Adrenal gland (tissue), 5 donors: ENCODE results near the gene RHOG.

Source experiments
- POLR2A ChIP-seq, 2 donors: fragments of 450-650 bp; IDR thresholded peaks; one replicate each; pipeline ENCODE4 v1.6.1; 2017; ENCODE audit warnings: antibody characterized with exemption in 2 of 2, mild to moderate bottlenecking in 2 of 2, moderate library complexity in 1 of 2
- TF ChIP-seq, protein P1 (sequence below), 6 experiments: fragments of 450-650 bp in 4 of 6; fragments of 200-600 bp in 2 of 6; sonication (generic) in 1 of 6; IDR thresholded peaks; 1 replicate in 5 of 6; 2 replicates in 1 of 6; pipeline versions ENCODE4 v1.5.1 to v1.8.0; 2016 to 2021; ENCODE audit warnings: antibody characterized with exemption in 6 of 6, mild to moderate bottlenecking in 2 of 6, moderate library complexity in 1 of 6
- donor health status: DM: no; HTN: no; CAD: no.

DNA sequence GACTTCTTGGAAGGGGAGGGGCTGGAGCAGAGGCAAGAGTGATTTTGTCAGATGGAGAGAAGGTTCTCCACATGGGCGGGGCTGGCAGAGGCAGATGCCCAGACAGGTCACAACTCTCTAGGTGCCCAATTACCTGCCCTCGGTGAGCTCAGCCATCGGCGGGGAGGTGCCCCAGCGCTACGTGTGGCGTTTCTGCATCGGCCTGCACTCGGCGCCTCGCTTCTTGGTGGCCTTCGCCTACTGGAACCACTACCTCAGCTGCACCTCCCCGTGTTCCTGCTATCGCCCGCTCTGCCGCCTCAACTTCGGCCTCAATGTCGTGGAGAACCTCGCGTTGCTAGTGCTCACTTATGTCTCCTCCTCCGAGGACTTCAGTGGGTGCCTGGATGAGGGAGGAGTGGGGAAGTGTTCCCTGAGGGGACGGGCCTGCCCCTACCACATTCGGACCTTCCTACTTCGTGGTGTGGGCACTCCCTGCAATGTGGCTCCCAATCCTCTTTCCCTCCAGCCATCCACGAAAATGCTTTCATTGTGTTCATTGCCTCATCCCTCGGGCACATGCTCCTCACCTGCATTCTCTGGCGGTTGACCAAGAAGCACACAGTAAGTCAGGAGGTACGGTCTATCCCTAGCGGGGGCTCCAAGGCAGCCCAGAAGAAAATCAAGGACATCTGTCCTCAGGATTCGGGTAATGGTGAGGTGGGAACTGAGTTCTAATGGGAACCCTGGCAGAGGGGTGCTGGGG is 16.8 kb downstream of the RHOG start:
- TF ChIP-seq, protein P1, sequence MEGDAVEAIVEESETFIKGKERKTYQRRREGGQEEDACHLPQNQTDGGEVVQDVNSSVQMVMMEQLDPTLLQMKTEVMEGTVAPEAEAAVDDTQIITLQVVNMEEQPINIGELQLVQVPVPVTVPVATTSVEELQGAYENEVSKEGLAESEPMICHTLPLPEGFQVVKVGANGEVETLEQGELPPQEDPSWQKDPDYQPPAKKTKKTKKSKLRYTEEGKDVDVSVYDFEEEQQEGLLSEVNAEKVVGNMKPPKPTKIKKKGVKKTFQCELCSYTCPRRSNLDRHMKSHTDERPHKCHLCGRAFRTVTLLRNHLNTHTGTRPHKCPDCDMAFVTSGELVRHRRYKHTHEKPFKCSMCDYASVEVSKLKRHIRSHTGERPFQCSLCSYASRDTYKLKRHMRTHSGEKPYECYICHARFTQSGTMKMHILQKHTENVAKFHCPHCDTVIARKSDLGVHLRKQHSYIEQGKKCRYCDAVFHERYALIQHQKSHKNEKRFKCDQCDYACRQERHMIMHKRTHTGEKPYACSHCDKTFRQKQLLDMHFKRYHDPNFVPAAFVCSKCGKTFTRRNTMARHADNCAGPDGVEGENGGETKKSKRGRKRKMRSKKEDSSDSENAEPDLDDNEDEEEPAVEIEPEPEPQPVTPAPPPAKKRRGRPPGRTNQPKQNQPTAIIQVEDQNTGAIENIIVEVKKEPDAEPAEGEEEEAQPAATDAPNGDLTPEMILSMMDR (IDR thresholded peaks at IDR 0.05) = no peak
- no peak for TF ChIP-seq POLR2A (IDR thresholded peaks at IDR 0.05)
